T47D (cell line): Measurements from ENCODE around the gene FBXO42.
A peak's percentile ranks its signal among the peaks of the same experiment; 100 is the strongest.

ENCODE experiments used
- DNase-seq, 2 experiments: peaks; one replicate each; pipeline versions ENCODE4 v3.0.0 to v3.0.0-alpha.2; 2011 to 2012; ENCODE audit warnings: low read depth in 1 of 2, low spot score in 1 of 2
- JUND ChIP-seq: IDR thresholded peaks from 2 replicates; pipeline ENCODE4 v1.6.1; 2012; ENCODE audit warnings: low read depth
- in situ Hi-C: cut with HindIII; loops from 2 replicates; pipeline ENCODE4 v1.10.0; 2016; ENCODE audit warnings: low sequenced_read_pairs, low pct_unique_long_range_greater_than_20kb

FBXO42 gene

GRCh38 chr1:16385659-16386453 is 33.6 kb upstream of the FBXO42 start:
- in situ Hi-C loops, result no loop called here
- DNase-seq, result no peak
- TF ChIP-seq JUND, result no peak

DNA sequence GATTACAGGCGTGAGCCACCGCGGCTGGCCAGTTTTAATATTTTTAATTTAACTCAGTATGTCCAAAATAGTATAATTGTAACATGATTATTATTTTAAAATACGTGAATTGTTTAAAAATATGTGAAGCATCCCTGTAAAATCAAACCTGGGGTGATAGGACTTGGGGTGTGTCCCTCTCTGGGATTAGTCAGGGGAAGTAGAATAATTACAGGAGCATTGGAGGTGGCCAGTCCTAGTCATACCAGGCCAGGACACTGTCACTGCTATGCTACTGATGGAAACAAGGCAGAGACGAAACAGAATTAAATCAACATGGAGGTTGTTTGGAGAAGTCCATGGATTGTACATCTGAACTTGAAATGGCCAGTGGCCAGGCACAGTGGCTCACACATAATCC is 31.6 kb upstream of the FBXO42 start:
- in situ Hi-C loops, result no loop called here
- DNase-seq, result no peak
- no peak for TF ChIP-seq JUND

- no peak for DNase-seq
Measured at GRCh38 chr1:16380868-16381267, 28.6 kb upstream of the FBXO42 start.

GRCh38 chr1:16378443-16378842 is 26.2 kb upstream of the FBXO42 start:
- in situ Hi-C loops, result no loop called here
- no peak for DNase-seq
- no peak for TF ChIP-seq JUND

More at GRCh38 chr1:16380868-16381267, 28.6 kb upstream of the FBXO42 start:
- TF ChIP-seq JUND, result no peak
- in situ Hi-C loops, result no loop called here

DNA sequence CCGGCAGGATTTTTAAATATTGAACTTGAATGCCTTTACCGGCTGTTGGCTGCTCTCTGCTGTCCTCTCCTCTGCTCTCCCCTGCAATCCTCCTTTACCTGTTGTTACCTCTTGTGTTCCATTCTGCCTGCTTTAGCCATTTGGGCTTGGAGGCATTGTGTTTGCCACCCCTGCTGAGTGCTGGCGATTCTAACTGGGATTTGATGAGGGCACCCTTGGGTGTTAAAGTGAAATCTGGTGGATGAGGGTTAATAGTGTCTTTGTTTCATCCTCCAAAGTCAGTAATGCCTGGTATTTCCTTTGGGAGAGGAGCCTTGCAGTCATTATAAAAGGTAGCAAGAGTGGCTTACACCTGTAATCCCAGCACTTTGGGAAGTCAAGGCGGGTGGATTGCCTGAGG is 24.7 kb upstream of the FBXO42 start:
- TF ChIP-seq JUND, result no peak
- DNase-seq, result no peak
- in situ Hi-C loops, result no loop called here

- TF ChIP-seq JUND, result no peak
- DNase-seq, result no peak
- in situ Hi-C loops, result no loop called here
Measured at GRCh38 chr1:16375521-16376340, 23.5 kb upstream of the FBXO42 start.

DNA sequence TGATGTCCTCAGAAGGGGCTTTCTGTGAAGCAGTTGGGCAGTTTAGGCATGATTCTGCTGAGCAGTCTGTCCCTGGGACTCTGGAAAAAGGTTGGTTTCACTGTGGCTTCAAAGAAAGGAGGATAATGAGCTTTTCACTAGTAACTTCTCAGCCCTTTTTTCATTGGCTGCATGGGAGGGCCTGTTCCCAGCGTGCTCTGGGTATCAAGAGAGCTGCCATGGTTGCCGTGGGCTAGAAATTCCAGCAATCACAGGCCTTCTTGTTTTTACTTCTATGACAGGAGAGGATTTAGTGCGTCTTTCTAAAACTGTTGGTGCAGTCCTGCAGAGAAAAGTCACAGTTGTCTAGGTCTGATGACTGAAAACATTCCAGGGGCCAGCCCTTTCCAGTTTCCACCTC is 22.0 kb upstream of the FBXO42 start:
- no peak for TF ChIP-seq JUND
- in situ Hi-C loops, result no loop called here
- no peak for DNase-seq

DNA sequence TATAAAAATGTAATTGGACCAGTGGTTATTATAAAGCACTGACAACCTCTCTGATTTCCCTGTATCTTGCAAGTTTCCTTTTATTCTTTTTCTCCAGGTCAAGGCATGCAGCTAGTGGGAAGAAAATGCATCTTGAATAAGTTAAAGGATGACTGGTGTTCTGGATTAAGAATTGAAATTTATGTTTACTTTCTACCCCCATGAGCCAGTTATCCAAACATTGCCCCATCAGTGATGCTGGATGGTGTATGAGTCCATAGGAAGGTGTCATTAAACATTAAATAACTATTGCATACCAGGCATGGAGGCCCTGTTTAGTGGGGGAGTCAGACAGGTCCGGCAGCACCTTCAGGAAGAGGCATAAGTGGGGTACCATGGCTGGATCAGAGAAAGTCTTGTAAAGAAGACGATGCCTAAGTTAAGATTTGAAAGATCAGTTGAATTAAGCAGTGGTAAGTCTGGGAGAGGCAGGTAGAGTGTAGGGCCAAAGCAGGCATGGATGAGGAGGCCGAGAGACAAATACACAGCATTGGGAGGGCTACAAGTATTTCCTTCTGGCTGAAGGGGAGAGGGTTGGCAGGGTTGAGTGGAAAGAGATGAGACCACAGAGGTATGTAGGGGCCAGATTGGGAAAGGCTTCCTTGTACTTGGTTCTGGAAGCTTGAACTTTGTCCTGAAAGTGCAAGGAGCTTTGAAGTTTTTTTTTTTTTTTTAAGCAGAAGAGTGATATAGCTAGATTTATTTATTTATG is 20.4 kb upstream of the FBXO42 start:
- no peak for DNase-seq
- in situ Hi-C loops, result no loop called here
- TF ChIP-seq JUND, result no peak

GRCh38 chr1:16371725-16372124 is 19.4 kb upstream of the FBXO42 start:
- no peak for DNase-seq
- TF ChIP-seq JUND, result no peak
- in situ Hi-C loops, result no loop called here

DNA sequence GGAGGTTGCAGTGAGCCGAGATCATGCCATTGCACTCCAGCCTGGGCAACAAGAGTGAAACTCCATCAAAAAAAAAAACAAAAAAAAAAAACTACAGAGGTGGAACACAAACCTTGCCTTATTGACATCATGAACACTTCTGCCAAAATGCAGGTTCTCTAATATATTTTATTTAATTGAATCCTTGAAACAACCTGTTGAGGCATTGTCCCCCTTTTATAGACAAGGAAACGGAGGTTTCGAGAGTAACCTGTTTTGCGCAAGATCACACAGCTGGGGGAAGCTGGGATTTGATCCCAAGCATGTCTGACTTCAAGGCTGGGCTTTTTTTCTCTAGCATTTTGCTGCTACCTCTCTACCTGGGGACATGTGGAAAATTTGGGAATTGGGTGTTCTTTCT is 17.5 kb upstream of the FBXO42 start:
- TF ChIP-seq JUND, result no peak
- in situ Hi-C loops, result no loop called here
- DNase-seq, result no peak

- in situ Hi-C loops, result no loop called here
Measured at GRCh38 chr1:16367968-16368890, 15.9 kb upstream of the FBXO42 start.

DNA sequence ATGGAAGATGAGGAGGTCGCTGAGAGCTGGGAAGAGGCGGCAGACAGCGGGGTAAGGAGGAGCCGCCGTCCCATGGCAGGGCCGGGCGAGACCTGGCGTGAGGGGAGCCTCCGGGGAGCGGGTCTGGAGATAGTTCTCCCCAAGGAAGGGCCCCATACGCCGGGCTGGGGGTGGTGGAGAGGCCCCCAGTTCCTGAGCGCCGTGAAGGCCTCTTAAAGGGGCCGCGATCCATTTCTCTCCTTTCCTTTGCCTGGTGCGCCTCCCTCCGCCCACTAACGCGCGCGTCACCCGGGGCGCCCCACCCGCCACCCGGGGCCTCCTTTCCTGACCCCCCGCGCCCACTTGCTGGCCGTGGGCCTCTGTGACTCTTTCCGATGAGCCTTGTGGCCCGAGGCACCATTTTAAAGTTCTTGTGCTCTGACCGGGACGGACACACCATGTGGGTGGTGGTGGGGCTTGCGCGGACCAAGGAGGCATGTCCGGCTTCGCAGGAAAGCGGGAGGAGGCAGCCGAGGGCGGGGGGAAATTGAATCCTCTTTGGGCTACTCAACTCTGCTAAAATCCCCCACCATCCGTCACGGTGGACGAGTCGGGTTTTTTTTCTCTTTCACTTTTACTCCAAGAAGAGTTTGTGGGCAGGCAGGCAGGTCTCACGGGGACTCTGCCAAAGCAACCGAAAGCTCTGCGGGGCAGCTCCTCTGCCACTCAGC is 15.1 kb upstream of the FBXO42 start:
- in situ Hi-C loops, result no loop called here
- no peak for TF ChIP-seq JUND
- peak in 1 of 2 experiments; percentile 80 for DNase-seq

More at GRCh38 chr1:16367968-16368890, 15.9 kb upstream of the FBXO42 start:
- no peak for DNase-seq
- TF ChIP-seq JUND, result no peak
